Suprapubic skin (tissue), 4 donors: ENCODE results near the gene TCF20. TPM values are rescaled to one million over a fixed set of nuclear protein-coding genes. Genes with fewer than 3 reads are reported as not detected.
A peak's percentile ranks its signal among the peaks of the same experiment; 100 is the strongest.

Source experiments
- DNase-seq, 2 donors: peaks; one replicate each; pipeline ENCODE4 v3.0.0-alpha.2; 2019; ENCODE audit warnings: low spot score in 2 of 2
- H3K27ac ChIP-seq: fragments of 200-600 bp; sonication (generic); one replicate; pipeline ENCODE4 v1.5.1; 2019
- H3K27me3 ChIP-seq: fragments of 200-600 bp; sonication (generic); one replicate; pipeline ENCODE4 v1.5.1; 2019
- H3K36me3 ChIP-seq: fragments of 200-600 bp; sonication (generic); one replicate; pipeline ENCODE4 v1.5.1; 2019
- H3K4me1 ChIP-seq: fragments of 200-600 bp; sonication (generic); one replicate; pipeline ENCODE4 v1.5.1; 2019
- H3K4me3 ChIP-seq: fragments of 200-600 bp; sonication (generic); one replicate; pipeline ENCODE4 v1.5.1; 2019; ENCODE audit warnings: mild to moderate bottlenecking
- H3K9me3 ChIP-seq: fragments of 200-600 bp; sonication (generic); one replicate; pipeline ENCODE4 v1.5.1; 2019
- EP300 ChIP-seq: sonication (generic); formaldehyde crosslinking; IDR thresholded peaks from one replicate; pipeline ENCODE4 v1.6.1; 2017; ENCODE audit warnings: antibody characterized with exemption
- POLR2A ChIP-seq, 2 donors: fragments of 450-650 bp; IDR thresholded peaks; one replicate each; pipeline ENCODE4 v1.6.1; 2017; ENCODE audit warnings: antibody characterized with exemption in 2 of 2, mild to moderate bottlenecking in 2 of 2, moderate library complexity in 2 of 2
- POLR2AphosphoS5 ChIP-seq, 3 donors: sonication (generic); formaldehyde crosslinking; IDR thresholded peaks; one replicate each; pipeline ENCODE4 v1.6.1; 2017; ENCODE audit warnings: antibody characterized with exemption in 3 of 3
- WGBS: methylation state at CpG from one replicate; pipeline ENCODE4 v1.1.5; 2018; 5-methylcytosine and 5-hydroxymethylcytosine counted together
- total RNA-seq, 4 donors: library from RNA; depleted of rRNA; stranded (reverse); fragments of >200 nt; gene quantifications; one replicate each; pipeline ENCODE4 v1.1.0, GENCODE V29; 2016
- TF ChIP-seq, protein P1 (sequence below), 2 donors: fragments of 200-600 bp in 1 of 2; fragments of 450-650 bp in 1 of 2; sonication (generic) in 1 of 2; IDR thresholded peaks; one replicate each; pipeline ENCODE4 v1.5.1; 2016 to 2019; ENCODE audit warnings: antibody characterized with exemption in 2 of 2, mild to moderate bottlenecking in 1 of 2, moderate library complexity in 1 of 2

TCF20 gene
- total RNA-seq = 10 to 100 TPM; 56.4 to 72.8 (median 68.4) TPM

DNA sequence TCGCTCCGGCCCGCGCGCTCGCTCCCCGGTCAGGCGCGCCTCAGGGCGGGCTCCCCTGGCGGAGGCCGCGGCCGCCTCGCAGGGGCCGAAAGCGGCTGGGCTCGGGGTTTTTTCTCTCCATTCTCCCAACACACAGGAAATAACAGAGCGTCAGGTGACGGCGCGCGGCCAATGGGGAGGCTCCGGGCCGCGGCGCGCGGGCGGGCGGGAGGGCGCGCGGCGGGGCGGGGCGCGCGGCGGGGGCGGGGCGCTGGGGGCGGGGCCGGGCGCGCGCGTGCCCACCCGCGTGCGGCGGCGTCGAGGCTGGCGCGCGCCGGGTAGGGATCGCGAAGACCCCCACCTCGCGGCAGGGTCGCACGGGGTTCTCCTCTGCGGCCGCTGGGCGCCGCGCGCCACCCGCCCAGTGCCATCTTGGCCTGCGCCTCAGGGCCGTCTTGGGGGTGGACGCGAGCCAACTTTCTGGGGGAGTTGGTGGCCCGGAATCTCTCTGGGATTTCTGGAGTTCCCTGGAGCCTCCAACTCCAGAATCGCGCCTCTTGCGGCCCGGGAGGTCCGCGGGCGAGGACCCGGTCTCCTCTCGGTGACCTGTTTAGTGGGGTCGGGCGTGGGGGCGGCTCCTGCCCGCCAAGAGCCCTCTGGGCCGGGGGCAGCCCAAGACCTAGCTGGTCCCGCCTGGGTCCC is at the start of gene TCF20:
Gene TCF20 (minus strand): TSS at position 144 of the 681 bp plus-strand sequence. CDS start 55,348 bp downstream, outside the sequence.
- Histone ChIP-seq H3K36me3 (no peaks in the 10 kb centered on the region), H3K27ac (peak within 1 kb of the TSS; percentile 92), H3K27me3 (no peaks in the 10 kb centered on the region), H3K9me3 (no peaks in the 10 kb centered on the region), H3K4me3 (peak within 1 kb of the TSS; percentile 99), H3K4me1 (peaks cover 32% of the 10 kb centered on the region)
- peak in 1 of 2 donors; percentile 83 for DNase-seq
- WGBS = no CpG with 5 or more reads among the region's 91 CpGs
- TF ChIP-seq, protein P1, sequence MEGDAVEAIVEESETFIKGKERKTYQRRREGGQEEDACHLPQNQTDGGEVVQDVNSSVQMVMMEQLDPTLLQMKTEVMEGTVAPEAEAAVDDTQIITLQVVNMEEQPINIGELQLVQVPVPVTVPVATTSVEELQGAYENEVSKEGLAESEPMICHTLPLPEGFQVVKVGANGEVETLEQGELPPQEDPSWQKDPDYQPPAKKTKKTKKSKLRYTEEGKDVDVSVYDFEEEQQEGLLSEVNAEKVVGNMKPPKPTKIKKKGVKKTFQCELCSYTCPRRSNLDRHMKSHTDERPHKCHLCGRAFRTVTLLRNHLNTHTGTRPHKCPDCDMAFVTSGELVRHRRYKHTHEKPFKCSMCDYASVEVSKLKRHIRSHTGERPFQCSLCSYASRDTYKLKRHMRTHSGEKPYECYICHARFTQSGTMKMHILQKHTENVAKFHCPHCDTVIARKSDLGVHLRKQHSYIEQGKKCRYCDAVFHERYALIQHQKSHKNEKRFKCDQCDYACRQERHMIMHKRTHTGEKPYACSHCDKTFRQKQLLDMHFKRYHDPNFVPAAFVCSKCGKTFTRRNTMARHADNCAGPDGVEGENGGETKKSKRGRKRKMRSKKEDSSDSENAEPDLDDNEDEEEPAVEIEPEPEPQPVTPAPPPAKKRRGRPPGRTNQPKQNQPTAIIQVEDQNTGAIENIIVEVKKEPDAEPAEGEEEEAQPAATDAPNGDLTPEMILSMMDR (IDR thresholded peaks at IDR 0.05) = no peak
- no peak for TF ChIP-seq EP300
- TF ChIP-seq POLR2A (IDR thresholded peaks at IDR 0.05) = no peak
- TF ChIP-seq POLR2AphosphoS5 (IDR thresholded peaks at IDR 0.05) = no peak

DNA sequence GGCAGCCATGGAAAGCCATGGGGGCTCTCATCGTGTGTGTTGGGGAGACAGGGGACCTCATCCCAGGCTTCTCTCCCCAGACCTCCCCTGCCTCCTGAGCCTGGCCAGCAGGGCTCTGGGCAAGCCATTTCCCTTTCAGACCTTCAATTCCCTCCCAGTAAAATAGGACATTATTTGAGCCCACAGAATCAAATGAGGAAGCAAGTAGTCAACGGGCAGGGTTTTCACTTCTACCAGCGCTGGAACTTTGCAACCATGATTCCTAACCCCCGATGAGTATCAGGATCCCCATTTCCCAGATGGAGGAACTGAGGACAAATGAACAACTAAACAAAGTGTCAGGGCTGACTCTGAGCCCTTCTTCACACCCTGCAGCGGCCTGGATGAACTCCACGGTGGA is 48.9 kb upstream of the TCF20 start:
- TF ChIP-seq, protein P1 (IDR thresholded peaks at IDR 0.05) = no peak
- TF ChIP-seq POLR2A (IDR thresholded peaks at IDR 0.05) (no peak), POLR2AphosphoS5 (IDR thresholded peaks at IDR 0.05) (no peak), EP300 (no peak)

DNA sequence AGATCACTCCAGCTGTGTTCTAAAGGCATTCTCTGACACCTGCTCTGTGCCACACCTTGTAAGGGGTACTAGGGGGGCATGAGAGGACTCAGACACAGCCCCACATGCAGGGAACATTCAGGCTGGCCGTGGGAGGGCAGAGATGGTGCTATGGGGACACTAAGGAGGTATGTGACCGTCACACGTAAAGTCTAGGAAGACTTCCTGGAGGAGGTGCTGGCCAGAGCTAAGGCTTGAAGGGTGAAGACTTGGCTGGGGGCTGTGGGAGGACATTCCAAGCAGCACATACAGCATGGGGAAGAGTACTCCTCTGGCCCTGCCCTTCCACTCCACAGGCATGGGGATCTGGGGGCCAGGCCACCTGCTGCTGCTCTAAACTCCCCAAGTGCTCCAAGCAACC is 48.5 kb upstream of the TCF20 start:
- H3K4me1 ChIP-seq = peaks cover 49% of the 10 kb centered on the region
- WGBS = 86% methylated on average over 3 of the region's 3 CpGs
- no peak overlapping the region for H3K27ac ChIP-seq

More for the DNA sequence above, 48.9 kb upstream of the TCF20 start:
- Histone ChIP-seq H3K4me1 (peaks cover 44% of the 10 kb centered on the region), H3K4me3 (no peak overlapping the region), H3K36me3 (no peaks in the 10 kb centered on the region), H3K9me3 (no peaks in the 10 kb centered on the region), H3K27me3 (no peaks in the 10 kb centered on the region), H3K27ac (no peak overlapping the region)
- WGBS = 79% methylated on average over 5 of the region's 6 CpGs
- DNase-seq = no peak

DNA sequence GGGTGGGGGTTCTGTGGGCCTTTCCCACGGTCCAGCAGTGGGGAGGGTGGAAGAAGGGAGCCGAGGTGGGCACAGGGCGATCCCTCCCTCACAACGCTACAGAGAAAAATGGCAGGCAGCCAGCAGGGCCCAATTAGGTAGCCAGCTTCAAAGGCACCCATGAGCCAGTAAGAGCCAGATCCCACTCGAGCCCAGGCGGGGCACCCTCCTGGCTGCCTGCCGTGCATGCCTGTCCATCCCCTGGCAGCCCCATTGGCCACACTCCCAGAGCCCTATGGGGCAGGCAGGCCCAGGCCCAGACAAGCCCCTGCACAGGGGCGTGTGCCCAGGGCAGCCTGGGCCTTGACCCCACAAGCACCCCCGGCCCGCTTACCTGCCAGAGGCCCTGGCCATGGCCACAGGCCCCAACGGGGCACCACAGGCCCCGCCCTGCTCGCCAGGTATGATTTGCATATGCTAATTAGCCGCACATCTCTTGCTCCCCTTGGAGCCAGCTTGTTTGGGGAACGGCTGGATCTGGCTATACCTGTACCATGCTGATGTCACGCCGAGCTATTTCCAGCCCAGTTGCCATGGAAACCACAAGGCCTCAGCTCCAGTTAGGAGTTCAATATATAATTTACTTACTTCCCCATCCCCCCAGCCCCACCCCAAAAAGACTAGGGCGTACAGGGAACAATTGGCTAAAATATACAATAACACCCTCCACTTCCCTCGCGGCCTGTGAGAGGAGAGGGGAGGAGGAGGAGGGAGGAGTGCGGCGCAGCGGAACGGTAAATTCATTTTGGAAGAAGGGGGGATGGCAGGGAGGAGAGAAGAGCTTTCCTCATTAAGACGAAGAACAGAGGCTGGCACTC is 47.5 kb upstream of the TCF20 start:
- peaks cover 53% of the 10 kb centered on the region for H3K4me1 ChIP-seq
- H3K27ac ChIP-seq = peak overlapping the region; percentile 74
- TF ChIP-seq EP300 (no peak), POLR2AphosphoS5 (IDR thresholded peaks at IDR 0.05) (no peak), POLR2A (IDR thresholded peaks at IDR 0.05) (no peak)
- TF ChIP-seq, protein P1 (IDR thresholded peaks at IDR 0.05) = no peak
- DNase-seq = no peak
- no peaks in the 10 kb centered on the region for H3K27me3 ChIP-seq
- peak overlapping the region; percentile 14 for H3K4me3 ChIP-seq
- 41% methylated on average over 15 of the region's 25 CpGs for WGBS
- H3K36me3 ChIP-seq = no peaks in the 10 kb centered on the region
- H3K9me3 ChIP-seq = no peaks in the 10 kb centered on the region

More for the DNA sequence above, 48.5 kb upstream of the TCF20 start:
- Histone ChIP-seq H3K9me3 (no peaks in the 10 kb centered on the region), H3K27me3 (no peaks in the 10 kb centered on the region), H3K36me3 (no peaks in the 10 kb centered on the region), H3K4me3 (no peak overlapping the region)
- DNase-seq = no peak
- TF ChIP-seq EP300 (no peak), POLR2AphosphoS5 (IDR thresholded peaks at IDR 0.05) (no peak), POLR2A (IDR thresholded peaks at IDR 0.05) (no peak)
- TF ChIP-seq, protein P1 (IDR thresholded peaks at IDR 0.05) = no peak

DNA sequence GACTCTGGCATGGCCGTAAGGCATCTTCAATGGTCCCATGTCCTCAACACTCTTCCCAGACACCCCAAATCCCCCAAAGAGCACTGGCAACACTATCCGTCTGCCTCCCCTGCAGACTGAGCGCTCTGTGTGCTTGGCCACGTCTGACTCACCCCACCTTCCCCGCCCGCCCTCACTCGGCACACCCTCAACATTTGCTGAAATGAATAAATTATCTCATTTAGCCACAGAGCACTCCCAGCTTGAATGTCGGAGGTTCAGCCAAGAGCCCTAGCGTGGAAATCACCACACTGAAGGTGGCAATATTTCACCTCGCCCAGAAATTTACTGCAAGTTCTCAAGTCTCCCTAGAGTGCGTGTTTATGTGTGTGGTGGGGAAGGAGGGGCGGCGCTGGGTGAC is 46.6 kb upstream of the TCF20 start:
- DNase-seq = no peak
- WGBS = 17% methylated on average over 13 of the region's 13 CpGs
- no peaks in the 10 kb centered on the region for H3K36me3 ChIP-seq
- H3K27ac ChIP-seq = peak overlapping the region; percentile 74
- H3K9me3 ChIP-seq = no peaks in the 10 kb centered on the region
- H3K27me3 ChIP-seq = no peaks in the 10 kb centered on the region
- H3K4me3 ChIP-seq = peak overlapping the region; percentile 14
- H3K4me1 ChIP-seq = peaks cover 50% of the 10 kb centered on the region
- TF ChIP-seq EP300 (no peak), POLR2A (IDR thresholded peaks at IDR 0.05) (no peak), POLR2AphosphoS5 (IDR thresholded peaks at IDR 0.05) (no peak)
- TF ChIP-seq, protein P1 (IDR thresholded peaks at IDR 0.05) = no peak
